GM23248 (cell line): ENCODE results near the gene CYBB.

Source experiments
- EZH2 ChIP-seq: fragments of 200-600 bp; sonication (generic); IDR thresholded peaks from 2 replicates; pipeline ENCODE4 v1.6.1; 2018; ENCODE audit warnings: antibody characterized with exemption, mild to moderate bottlenecking; ENCODE audit not compliant: insufficient read depth, poor library complexity, severe bottlenecking
- EZH2phosphoT487 ChIP-seq: fragments of 200-600 bp; sonication (generic); IDR thresholded peaks from 2 replicates; pipeline ENCODE4 v1.6.1; 2018; ENCODE audit warnings: antibody characterized with exemption, moderate library complexity, mild to moderate bottlenecking, low read depth; ENCODE audit not compliant: insufficient read depth

DNA sequence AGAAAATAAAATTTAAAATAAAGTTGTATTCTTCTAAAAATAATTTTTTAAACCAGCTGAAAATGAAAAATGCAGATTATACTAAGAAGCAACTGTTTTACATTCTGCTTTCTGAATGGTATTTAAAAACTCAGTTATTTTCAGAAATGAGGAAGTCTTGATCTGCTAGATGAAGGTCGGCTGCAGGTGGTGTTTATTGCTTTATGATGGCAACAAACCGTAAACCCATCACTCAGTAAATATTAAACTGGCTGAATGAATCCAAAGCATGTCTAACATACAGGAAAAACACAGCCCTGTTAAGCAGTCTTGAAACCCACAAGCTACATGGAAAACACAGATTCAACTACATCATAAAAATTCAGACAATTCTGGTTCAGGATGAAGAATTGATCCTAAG lies 38.2 kb downstream of the CYBB start:
- TF ChIP-seq EZH2phosphoT487 (no peak), EZH2 (no peak)
